Skin of body (tissue), 2 donors: ENCODE measurements around the gene KHSRP. TPM values are rescaled to one million over a fixed set of nuclear protein-coding genes. Genes with fewer than 3 reads are reported as not detected.

Source experiments
- DNase-seq: peaks from one replicate; lab custom pipeline; 2025; lab: John Stamatoyannopoulos, UW
- total RNA-seq: library from RNA; depleted of rRNA; stranded (reverse); fragments of >200 nt; gene quantifications from one replicate; pipeline ENCODE4 v1.2.3, GENCODE V29; 2014

The KHSRP gene
- total RNA-seq, 1 donor from 2014 or later: 100 TPM

DNA sequence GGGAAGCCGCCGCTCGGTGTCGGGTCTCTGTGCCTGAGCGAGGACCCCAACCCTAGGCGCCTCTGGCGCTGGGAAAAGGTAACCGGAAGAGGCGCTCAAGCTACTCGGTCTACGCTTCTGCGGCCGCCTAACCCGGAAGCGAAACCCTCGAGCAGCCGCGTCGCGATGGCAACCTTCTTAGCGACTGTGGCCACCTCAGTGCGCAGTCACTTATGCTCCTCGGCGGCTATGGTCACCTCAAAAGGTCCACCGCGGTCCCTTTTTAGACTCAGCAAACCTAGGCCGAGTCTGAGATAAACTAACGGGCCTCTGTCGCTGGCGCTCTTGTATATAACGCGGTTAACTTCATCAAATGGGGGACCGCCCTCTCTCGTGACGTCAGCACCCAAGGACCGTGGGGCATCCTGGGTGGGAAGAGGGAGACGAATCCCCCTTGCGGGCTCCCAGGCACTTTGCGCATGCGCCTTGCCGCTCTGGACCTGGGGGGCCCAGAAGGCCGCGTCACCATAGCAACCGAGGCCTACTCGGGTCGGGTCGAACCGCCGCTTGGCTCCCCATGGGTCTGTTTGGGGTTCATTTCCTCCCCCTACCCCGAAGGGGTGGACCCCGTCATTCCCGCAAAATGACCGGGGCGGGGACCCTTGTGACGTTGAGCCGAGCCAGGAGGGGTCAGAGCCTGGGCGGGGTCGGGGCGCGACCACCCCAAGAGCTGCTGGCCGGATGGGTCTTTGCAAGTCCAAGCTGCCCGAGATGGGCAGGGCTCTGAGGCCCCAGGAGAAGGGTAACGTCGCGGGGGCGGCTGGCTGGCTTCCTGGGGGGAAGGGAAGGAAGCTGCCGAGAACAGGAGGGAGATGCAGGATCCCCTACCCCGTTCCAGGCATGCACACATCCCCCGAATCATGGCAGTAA is 31.3 kb downstream of the KHSRP start, which contains the start of gene GTF2F1:
GTF2F1 (minus strand) TSS at position 91 of the 909 bp plus-strand sequence. CDS start 169 bp downstream, outside the sequence.
- DNase-seq: peak; percentile 97

DNA sequence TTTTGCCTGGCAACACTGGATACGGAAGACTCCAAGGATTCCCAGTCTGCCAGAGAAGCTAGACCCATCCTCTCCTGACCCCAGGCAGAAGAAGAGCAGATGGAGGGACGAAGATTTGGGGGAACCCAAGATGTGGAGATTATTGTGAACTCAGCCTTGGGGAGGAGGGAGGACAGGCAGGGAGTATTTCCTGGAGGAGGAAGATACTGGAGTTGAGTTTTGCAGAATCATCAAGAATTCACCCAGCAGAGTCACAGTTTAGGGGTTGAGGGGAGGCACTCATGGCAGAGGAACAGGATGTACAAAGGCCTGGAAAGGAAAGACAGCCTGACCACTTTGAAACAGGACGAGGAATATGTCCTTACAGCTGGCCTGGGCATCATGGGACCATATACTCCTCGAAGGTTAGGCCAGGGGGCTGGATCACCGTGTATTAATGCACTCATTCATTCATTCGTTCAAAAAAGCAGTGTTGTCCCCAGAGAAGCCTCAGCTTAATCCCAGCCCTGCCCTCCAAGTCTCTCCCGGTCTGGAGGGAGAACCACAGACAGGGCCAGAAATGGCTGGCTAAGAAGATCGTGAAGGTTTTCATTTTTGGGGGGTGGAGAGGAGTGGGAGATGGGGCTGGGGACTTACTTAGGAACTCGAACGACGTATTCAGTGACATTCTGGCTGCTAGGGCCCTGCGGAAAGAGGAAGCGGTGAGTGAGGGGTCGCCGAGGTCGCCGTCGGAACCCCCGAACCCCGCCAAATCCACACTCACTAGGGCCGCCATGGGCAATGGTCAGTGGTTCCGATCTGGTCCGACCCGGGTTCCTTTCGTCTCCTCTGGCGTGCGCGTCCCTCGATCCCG is 32.2 kb downstream of the KHSRP start:
- DNase-seq: no peak

DNA sequence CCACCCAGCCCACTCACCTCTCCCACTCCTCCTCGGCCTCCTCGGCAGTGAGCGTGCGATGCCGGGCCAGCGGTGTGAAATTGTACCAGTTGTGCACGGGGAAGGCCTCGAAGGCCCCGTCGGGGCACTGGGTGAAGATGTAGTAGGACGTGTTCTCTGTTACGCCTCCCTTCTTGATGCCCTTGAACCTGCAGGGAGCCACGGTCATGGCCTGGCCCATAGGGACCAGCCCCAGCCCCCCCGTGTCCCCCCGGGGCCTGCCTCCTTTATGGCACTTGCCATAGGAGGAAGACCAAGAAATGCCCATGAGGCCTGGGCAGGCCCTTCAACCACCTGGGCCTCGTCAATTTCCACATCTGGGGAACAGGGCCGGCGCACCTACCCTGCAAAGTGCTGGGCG is 37.2 kb downstream of the KHSRP start:
- DNase-seq: no peak

DNA sequence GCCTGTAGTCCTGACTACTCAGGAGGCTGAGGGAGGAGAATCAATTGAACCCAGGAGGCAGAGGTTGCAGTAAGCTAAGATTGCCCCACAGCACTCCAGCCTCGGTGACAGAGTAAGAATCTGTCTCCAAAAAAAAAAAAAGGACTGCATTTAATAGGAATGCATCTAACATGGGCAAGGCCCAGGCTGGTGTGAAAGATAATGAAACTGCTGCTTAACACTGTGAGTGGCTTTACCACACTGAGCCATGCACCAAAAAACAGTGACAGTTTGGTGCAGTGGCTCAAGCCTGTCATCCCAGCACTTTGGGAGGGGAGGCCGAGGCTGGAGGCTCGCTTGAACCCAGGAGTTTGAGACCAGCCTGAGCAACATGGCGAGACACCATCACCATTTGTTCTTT is 40.2 kb downstream of the KHSRP start:
- DNase-seq: no peak

DNA sequence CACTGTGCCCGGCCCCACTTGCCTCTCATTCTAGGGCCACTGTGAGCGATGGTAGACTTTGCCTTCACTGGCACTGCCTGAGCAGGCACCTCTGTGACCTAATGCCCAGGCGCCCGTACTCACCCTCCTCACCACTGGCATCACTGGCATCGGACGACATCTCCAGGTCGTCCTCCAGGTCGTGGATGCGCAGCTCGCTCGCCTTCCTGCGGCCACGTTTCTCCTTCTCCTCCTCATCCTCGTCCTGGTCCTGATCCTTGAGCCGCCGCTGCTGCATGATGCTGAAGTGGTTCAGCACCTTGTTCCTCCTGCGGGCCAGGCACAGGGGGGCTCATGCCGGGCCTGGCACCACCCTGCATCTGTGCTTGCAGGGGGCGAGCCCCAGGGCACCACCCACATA is 41.4 kb downstream of the KHSRP start:
- no peak for DNase-seq

DNA sequence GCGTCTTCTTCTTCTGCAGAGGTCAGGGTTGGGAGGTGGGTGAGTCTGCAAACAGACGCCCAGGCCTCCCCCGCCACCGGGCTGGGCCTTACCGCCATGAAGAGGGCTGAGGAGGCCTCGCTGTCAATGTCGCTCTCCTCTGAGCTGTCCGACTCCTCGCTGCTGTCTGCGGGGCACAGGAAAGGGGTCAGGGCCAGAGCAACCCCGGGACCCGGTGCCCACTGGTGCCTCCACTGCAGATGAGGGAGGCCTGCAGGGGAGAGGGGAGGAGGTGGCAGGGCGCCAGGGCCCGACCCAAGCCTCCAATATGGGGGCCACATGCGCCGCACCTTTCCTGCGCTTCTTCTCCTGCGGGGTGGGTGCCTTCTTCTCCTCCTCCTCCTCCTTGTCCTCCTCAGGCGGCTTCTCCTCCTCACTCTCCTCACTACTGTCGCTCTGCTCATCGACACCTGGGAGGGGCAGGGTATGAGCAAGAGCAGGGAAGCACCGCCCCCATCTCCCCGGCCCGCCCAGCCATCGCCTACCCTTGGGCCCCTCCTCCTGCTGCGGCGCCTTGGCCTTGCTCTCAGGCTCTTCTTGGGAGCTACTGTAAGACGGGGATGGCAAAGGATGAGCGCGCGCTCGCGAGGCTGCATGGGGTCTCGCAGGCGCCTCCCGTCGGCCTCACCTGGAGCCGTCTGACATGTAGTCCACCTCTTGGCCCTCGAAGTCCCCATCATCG is 43.4 kb downstream of the KHSRP start:
- DNase-seq: no peak

DNA sequence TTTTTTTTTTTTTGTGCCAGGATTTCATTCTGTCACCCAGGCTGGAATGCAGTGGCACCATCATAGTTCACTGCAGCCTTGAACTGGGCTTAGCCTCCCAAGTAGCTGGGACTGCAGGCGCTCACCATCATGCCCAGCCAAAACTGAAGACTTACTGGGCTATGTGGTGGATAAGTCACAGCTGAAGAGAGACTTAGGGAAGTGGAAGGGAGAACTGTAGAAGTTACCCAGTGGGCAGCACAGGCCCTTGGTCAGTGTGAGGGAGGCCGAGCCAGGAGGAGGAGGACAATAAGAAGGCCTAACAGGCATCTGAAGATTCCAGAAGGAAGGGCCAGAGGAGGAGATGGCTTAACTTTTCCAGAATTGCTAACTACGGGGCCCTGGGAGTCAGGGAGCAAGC is 44.9 kb downstream of the KHSRP start:
- DNase-seq: no peak

DNA sequence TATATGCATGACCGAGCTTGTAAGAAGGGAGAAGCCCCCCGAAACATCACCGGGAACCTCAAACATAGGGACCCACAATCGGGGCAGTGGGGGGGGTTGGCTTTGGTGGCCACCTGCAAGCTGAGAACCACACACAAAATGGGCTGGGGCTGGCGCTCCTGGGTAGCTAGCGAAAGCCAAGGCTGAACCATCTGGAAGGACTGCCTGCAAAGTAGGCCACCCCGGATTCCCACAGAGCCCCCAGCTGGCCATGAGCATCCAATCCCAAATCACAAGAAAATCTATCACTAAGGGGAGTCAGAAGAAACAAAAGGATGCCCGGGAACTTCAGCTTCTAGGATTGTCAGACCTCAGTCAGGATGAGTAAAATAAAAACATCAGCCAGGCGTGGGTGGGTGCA is 46.1 kb downstream of the KHSRP start:
- DNase-seq: no peak

DNA sequence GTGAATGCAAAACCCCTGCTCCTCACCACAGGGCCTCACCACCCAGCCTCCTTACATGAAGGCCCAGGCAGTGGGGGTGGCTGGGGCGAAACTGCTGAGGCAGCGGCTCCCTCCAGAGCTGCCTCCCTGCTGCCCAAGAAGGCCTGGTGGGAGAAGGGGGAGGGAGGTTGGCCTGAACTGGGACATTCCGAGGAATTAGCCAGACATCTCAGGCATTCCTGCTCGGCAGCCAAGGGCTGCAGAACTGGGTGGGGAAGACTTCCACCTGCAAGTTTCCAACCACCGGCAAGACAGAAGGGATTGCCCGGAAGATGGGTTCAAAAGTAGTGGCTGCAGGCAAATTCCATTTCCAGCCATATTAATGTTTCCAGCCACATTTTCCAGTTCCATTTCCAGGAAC is 46.6 kb downstream of the KHSRP start:
- DNase-seq: no peak

DNA sequence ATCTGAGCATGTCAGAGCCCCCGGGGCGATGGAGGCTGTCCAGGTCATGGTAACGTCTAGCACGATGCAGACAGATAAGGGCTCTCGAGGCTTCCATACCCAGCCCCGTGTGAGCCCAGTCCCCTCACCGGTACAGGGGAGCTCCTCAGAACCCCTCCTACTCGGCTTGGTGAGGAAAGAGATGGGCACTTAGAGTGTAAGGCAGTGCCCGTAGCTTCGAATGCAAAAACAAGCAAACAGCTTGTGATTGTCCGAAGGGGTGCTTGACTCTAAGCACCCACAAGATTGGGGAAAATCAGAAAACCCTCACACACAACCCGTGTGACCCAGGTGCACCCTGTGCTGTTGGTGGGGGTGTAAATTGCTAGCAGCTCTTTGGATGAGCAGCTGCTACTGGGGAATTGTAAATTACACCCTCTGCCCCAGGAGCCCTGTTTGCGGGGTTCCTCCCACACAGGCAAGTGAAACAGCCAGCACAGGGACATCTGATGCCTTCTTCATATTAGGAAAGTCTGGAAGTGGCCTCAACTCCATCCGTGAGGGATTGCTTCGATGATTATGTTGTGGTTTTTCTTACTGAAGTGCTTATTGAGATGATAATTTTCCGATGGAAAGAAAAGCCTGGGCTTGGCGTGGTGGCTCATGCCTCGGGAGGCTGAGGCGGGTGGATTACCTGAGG is 48.0 kb downstream of the KHSRP start:
- DNase-seq: no peak

DNA sequence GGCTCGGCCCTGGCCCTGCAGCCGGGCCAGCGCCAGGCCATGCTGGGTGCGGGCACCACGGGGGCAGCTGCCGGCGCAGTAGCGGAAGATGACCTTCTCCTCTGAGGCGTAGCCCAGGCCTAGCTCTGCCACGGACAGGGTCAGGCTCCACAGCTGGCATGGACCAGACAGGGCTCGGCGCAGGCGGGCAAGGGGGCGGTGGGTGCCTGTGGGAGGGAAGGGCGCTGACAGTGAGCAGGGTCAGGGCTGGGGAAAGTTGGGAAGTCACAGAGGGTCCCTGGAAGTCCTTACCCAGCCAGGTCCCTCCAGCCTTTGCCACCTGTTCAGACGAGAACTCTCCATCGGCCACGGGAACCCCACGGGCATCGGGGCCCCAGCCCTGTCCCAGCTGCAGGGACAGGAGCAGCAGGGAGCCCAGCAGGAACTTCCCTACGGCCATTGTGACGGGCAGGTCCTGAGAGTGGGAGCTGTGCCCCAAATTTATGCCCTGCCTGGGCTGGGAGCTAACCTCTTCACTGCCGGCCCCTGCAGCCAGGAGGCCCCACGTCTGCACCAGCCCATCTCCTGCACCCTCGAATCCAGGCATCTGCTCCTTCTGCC is 49.1 kb downstream of the KHSRP start, which contains the start of gene PSPN:
PSPN (minus strand) TSS at position 523 of the 600 bp plus-strand sequence; CDS start at position 439, 84 bp downstream.
- DNase-seq: no peak

DNA sequence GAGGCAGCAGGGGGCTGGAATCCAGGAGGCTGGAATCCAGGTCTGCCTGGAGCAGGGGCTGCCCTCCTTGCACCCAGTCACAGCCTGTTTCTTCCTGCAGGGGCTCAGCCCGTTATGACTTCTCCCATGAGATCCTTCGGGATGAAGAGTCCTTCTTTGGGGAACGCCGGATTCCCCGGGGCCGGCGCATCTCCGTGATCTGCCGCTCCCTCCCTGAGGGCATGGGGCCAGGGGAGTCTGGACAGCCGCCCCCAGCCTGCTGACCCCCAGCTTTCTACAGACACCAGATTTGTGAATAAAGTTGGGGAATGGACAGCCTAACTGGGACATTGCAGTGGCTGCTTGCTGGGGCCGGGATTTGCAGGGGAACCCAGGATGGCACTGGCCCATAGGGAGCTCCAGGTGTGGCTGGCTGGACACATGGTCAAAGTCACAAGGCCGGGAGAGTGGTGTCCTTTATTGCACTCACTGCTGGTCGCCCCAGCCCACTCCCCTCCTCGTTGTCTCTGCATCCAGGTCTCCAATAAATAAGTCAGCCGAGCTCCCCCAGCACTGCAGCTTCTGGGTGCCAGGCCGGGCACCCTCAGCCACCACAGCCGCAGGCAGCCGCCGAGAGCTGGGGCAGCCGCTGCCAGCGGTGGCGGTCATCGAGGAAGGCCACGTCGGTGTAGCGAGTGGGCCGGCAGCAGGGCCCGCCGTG is 49.8 kb downstream of the KHSRP start:
- DNase-seq: no peak

DNA sequence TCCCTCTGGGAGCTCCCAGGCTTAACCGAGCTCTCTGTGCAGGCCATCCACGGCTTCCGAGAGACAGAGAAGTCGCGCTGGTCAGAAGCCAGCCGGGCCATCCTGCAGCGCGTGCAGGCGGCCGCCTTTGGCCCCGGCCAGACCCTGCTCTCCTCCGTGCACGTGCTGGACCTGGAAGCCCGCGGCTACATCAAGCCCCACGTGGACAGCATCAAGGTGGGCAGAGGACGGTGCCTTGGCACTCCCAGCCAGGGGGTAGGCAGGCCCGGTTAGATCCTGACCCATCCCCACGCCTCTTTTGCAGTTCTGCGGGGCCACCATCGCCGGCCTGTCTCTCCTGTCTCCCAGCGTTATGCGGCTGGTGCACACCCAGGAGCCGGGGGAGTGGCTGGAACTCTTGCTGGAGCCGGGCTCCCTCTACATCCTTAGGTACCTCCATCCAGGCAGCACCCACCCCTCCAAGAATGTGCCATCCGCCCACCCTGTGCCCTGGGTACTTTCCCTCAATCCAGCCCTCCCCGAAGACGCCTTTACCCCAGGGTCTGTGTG is 50.4 kb downstream of the KHSRP start:
- DNase-seq: no peak

DNA sequence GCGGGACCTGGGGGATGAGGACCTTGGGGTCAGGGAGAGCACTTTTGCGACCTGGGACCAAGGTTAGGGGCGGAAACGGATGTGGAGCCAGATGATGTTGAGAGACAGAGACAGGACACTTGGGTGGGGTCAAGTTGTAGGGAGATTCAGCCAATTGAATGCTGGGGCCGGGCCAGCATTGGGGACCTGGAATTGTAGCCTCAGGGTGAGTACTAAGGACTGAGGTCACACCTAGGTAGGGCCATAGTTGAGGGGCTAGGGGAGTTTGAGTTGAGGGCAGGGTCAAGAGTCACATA is 50.9 kb downstream of the KHSRP start:
- DNase-seq: no peak

DNA sequence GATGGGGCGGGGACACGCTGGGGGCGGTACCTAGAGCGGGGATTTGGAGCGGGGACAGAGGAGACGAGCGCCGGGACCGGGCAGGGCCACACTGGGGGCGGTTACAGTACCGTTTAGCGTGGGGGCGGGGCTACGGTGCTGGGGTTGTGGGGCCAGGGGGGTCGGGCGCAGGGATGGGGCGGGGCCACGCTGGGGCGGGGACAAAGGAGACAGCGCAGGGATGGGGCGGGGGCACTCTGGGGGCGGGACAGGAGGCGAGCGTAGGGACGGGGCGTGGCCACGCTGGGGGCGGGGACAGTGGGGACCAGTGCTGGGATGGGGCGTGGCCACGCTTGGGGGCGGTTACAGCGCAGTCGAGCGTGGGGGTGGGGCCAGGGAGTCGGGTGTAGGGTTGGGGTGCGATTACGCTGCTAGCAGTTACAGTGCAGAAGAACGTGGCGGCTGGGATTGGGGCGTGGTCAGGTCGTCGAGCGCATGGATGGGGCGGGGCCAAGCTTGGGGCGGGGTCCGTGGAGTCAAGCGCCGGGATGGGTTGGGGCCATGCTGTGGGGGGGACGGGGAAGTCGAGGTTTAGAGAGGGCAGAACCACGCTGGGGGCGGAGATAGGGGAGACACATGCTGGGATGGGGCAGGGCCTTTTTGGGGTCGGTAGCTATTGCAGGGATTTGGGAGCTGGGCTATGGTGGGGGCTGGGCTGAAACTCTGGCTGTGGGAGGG is 51.4 kb downstream of the KHSRP start:
- DNase-seq: peak; percentile 99

DNA sequence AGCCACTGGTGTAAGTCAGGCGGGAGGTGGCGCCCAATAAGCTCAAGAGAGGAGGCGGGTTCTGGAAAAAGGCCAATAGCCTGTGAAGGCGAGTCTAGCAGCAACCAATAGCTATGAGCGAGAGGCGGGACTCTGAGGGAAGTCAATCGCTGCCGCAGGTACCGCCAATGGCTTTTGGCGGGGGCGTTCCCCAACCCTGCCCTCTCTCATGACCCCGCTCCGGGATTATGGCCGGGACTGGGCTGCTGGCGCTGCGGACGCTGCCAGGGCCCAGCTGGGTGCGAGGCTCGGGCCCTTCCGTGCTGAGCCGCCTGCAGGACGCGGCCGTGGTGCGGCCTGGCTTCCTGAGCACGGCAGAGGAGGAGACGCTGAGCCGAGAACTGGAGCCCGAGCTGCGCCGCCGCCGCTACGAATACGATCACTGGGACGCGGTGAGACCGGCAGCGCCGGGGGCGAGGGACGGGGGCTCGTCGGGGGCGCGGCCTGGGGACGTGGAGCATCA is 52.0 kb downstream of the KHSRP start, which contains the start of gene ALKBH7:
ALKBH7 (plus strand) TSS at position 201 of the 502 bp plus-strand sequence; CDS start at position 228, 27 bp downstream.
- peak; percentile 100 for DNase-seq

DNA sequence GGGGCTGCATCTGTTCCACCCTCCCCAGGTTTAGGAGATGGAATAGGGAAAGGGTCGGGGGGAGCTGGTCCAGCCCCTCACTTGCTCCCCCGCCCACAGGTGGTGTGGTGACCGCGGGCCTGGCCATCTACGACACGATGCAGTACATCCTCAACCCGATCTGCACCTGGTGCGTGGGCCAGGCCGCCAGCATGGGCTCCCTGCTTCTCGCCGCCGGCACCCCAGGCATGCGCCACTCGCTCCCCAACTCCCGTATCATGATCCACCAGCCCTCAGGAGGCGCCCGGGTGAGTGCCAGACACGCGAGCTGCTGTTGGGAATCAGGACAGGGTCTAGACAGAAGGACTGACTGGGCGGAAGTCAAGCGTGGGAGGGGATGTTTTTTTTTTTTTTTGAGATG is 60.3 kb downstream of the KHSRP start:
- DNase-seq: no peak
